ENCODE measurements around the gene LTBP1.

DNA sequence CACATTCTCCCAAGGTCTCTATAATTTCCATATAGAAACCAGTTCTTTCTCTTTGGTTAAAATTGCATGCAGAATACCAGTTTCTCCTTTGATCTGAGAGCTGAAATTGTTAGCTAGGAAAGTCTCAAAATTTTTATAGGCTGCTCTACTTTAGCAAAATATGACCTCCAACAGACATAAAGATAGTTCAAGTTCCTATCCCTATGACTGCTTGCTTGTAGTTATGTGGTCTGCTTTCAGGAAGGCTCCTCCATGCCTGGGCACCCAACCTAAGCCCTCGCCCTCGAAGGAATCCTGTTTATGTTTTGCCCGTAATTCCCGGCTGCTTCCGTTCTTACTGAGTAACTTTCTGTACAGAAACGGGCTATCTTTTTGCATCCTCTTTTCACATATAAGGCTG lies 28.0 kb upstream of the LTBP1 start:
- TF ChIP-seq CTCF (IDR thresholded peaks at IDR 0.05; ENCODE audit: poor library complexity) (no peak), EZH2 (IDR thresholded peaks at IDR 0.05; ENCODE audit: borderline replicate concordance) (no peak)

All from hepatocyte (in vitro differentiated cells).